Gastroesophageal sphincter (tissue), 4 donors: ENCODE data around the gene PRLR. TPM values are rescaled to one million over a fixed set of nuclear protein-coding genes. Genes with fewer than 3 reads are reported as not detected.
A peak's percentile ranks its signal among the peaks of the same experiment; 100 is the strongest.

Experiments used
- ATAC-seq: fragments of 150-250 bp; one replicate; pipeline ENCODE4 v1.9.1; 2016; ENCODE audit warnings: mild to moderate bottlenecking, moderate library complexity
- H3K27ac ChIP-seq, 4 donors: fragments of 200-600 bp; sonication (generic) in 3 of 4; 1 replicate in 3 of 4; 2 replicates in 1 of 4; pipeline ENCODE4 v1.5.1; 2016 to 2019
- H3K27me3 ChIP-seq: fragments of 200-600 bp; sonication (generic); one replicate; pipeline ENCODE4 v1.5.1; 2019
- H3K36me3 ChIP-seq, 2 donors: fragments of 200-600 bp; sonication (generic); one replicate each; pipeline ENCODE4 v1.5.1; 2019; ENCODE audit warnings: control low read depth in 1 of 2
- H3K4me1 ChIP-seq, 3 donors: fragments of 200-600 bp; sonication (generic); 1 replicate in 2 of 3; 2 replicates in 1 of 3; pipeline ENCODE4 v1.5.1; 2016 to 2019; ENCODE audit warnings: control low read depth in 2 of 3
- H3K4me3 ChIP-seq, 2 donors: fragments of 200-600 bp; sonication (generic); one replicate each; pipeline ENCODE4 v1.5.1; 2019; ENCODE audit warnings: mild to moderate bottlenecking in 1 of 2, moderate library complexity in 1 of 2
- H3K9me3 ChIP-seq, 3 donors: fragments of 200-600 bp; sonication (generic); one replicate each; pipeline ENCODE4 v1.5.1; 2017 to 2019; ENCODE audit warnings: control low read depth in 2 of 3
- CTCF ChIP-seq, 4 experiments: fragments of 200-600 bp in 2 of 4; fragments of 450-650 bp in 2 of 4; sonication (generic) in 1 of 4; IDR thresholded peaks; one replicate each; pipeline ENCODE4 v1.5.1; 2017 to 2019; ENCODE audit warnings: antibody characterized with exemption in 4 of 4, mild to moderate bottlenecking in 2 of 4, moderate library complexity in 2 of 4
- EP300 ChIP-seq: sonication (generic); formaldehyde crosslinking; IDR thresholded peaks from one replicate; pipeline ENCODE4 v1.6.1; 2017; ENCODE audit warnings: antibody characterized with exemption, mild to moderate bottlenecking
- POLR2A ChIP-seq, 2 donors: fragments of 450-650 bp; IDR thresholded peaks; one replicate each; pipeline ENCODE4 v1.6.1; 2017; ENCODE audit warnings: antibody characterized with exemption in 2 of 2, mild to moderate bottlenecking in 2 of 2, moderate library complexity in 1 of 2
- POLR2AphosphoS5 ChIP-seq: sonication (generic); formaldehyde crosslinking; IDR thresholded peaks from one replicate; pipeline ENCODE4 v1.6.1; 2017; ENCODE audit warnings: antibody characterized with exemption
- WGBS, 2 donors: methylation state at CpG; one replicate each; pipeline ENCODE4 v1.1.5; 2018; ENCODE audit warnings: low coverage in 1 of 2; 5-methylcytosine and 5-hydroxymethylcytosine counted together
- total RNA-seq, 4 donors: library from RNA; depleted of rRNA; stranded (reverse); fragments of >200 nt; gene quantifications; one replicate each; pipeline ENCODE4 v1.1.0, GENCODE V29; 2016

The PRLR gene
- total RNA-seq, 4 donors from 2014 or later = 0.16 to 1.4 (median 0.85) TPM

GRCh38 chr5:35092703-35093102 lies 137.6 kb downstream of the PRLR start:
- H3K4me3 ChIP-seq = no peak overlapping the region
- no peaks in the 10 kb centered on the region for H3K4me1 ChIP-seq
- no peak for TF ChIP-seq EP300
- TF ChIP-seq POLR2A (IDR thresholded peaks at IDR 0.05) = no peak
- TF ChIP-seq CTCF (IDR thresholded peaks at IDR 0.05) = no peak
- TF ChIP-seq POLR2AphosphoS5 = no peak
- ATAC-seq = no peak
- H3K27ac ChIP-seq = no peak overlapping the region
- no peaks in the 10 kb centered on the region for H3K36me3 ChIP-seq
- H3K27me3 ChIP-seq = no peaks in the 10 kb centered on the region
- no peaks in the 10 kb centered on the region for H3K9me3 ChIP-seq
- WGBS, 2 donors = 57% methylated on average over 2 of the region's 2 CpGs; no CpG with 5 or more reads in 1 of the 2 donors

- H3K4me3 ChIP-seq = no peak overlapping the region
- H3K36me3 ChIP-seq = no peaks in the 10 kb centered on the region
- no peak for TF ChIP-seq POLR2A (IDR thresholded peaks at IDR 0.05)
- no peak for TF ChIP-seq POLR2AphosphoS5
- TF ChIP-seq CTCF (IDR thresholded peaks at IDR 0.05) = no peak
- no peak for TF ChIP-seq EP300
- H3K9me3 ChIP-seq = no peaks in the 10 kb centered on the region
- no peaks in the 10 kb centered on the region for H3K27me3 ChIP-seq
- ATAC-seq = no peak
- H3K27ac ChIP-seq = no peak overlapping the region
- 78 to 100% methylated on average over 2 to 4 of the region's 5 CpGs for WGBS, 2 donors
- H3K4me1 ChIP-seq = no peaks in the 10 kb centered on the region
These were observed 138.6 kb downstream of the PRLR start for GRCh38 chr5:35091704-35092103.

GRCh38 chr5:35089334-35090314 lies 140.7 kb downstream of the PRLR start:
- Histone ChIP-seq H3K27ac (no peak overlapping the region), H3K9me3 (no peaks in the 10 kb centered on the region), H3K27me3 (no peaks in the 10 kb centered on the region), H3K4me3 (no peak overlapping the region), H3K4me1 (no peaks in the 10 kb centered on the region), H3K36me3 (no peaks in the 10 kb centered on the region)
- 60 to 64% methylated on average over 6 of the region's 7 CpGs for WGBS, 2 donors
- no peak for ATAC-seq
- TF ChIP-seq CTCF (IDR thresholded peaks at IDR 0.05) (peak; percentile 25 to 69 (median 47)), POLR2A (IDR thresholded peaks at IDR 0.05) (no peak)

- ATAC-seq = no peak
- Histone ChIP-seq H3K27ac (no peak overlapping the region), H3K36me3 (no peaks in the 10 kb centered on the region), H3K4me3 (no peak overlapping the region), H3K9me3 (no peaks in the 10 kb centered on the region), H3K27me3 (no peaks in the 10 kb centered on the region), H3K4me1 (no peaks in the 10 kb centered on the region)
- 42% methylated on average over 2 of the region's 3 CpGs; no CpG with 5 or more reads in 1 of the 2 donors for WGBS, 2 donors
- TF ChIP-seq POLR2AphosphoS5 (no peak), EP300 (no peak), CTCF (IDR thresholded peaks at IDR 0.05) (no peak), POLR2A (IDR thresholded peaks at IDR 0.05) (no peak)
These were observed 142.3 kb downstream of the PRLR start for GRCh38 chr5:35087991-35088390.

- no peaks in the 10 kb centered on the region for H3K4me1 ChIP-seq
- no peak overlapping the region for H3K4me3 ChIP-seq
- ATAC-seq = no peak
- H3K27me3 ChIP-seq = no peaks in the 10 kb centered on the region
- no peak overlapping the region for H3K27ac ChIP-seq
- TF ChIP-seq POLR2AphosphoS5 = no peak
- TF ChIP-seq EP300 = no peak
- TF ChIP-seq CTCF (IDR thresholded peaks at IDR 0.05) = no peak
- no peak for TF ChIP-seq POLR2A (IDR thresholded peaks at IDR 0.05)
- H3K9me3 ChIP-seq = no peaks in the 10 kb centered on the region
- 78 to 79% methylated on average over 2 to 3 of the region's 3 CpGs for WGBS, 2 donors
- H3K36me3 ChIP-seq = no peaks in the 10 kb centered on the region
These were observed 147.1 kb downstream of the PRLR start for GRCh38 chr5:35083150-35083549.
